ENCODE results near the gene SMIM10L1.

SMIM10L1 gene

DNA sequence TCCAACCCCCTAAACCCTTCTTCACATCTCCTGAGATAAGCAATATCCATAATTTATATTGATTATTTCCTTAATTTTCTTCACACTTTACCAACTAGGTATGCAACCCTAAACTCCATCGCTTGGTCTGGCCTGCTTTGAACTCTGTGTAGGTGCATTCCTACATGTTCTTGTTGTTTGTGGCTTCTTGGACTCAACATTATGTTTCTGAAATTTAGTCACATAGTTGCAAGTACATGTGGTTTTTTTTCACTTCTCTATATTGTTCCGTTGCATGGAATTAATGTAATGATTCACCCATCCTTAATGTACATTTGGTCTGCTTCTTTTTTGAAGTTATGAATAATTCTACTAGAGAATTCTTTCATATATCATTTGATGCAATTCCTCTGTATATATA, 34.9 kb upstream of the SMIM10L1 start:
- in situ Hi-C loops (cut with HindIII; ENCODE audit: low sequenced_read_pairs): no loop called here
- no peak for TF ChIP-seq CTCF (IDR thresholded peaks at IDR 0.05; ENCODE audit: low read depth, low read length)
- no peak for DNase-seq (ENCODE audit: low read depth, low spot score)
- no peak overlapping the region for H3K4me3 ChIP-seq (ENCODE audit: low read depth, low read length)

- H3K4me3 ChIP-seq (ENCODE audit: low read depth, low read length): no peak overlapping the region
- no peak for TF ChIP-seq CTCF (IDR thresholded peaks at IDR 0.05; ENCODE audit: low read depth, low read length)
- DNase-seq (ENCODE audit: low read depth, low spot score): no peak
- in situ Hi-C loops (cut with HindIII; ENCODE audit: low sequenced_read_pairs): no loop called here
These were observed 27.6 kb upstream of the SMIM10L1 start for GRCh38 chr12:11143352-11143751.

GRCh38 chr12:11144297-11144696, 26.7 kb upstream of the SMIM10L1 start:
- in situ Hi-C loops (cut with HindIII; ENCODE audit: low sequenced_read_pairs): no loop called here

GRCh38 chr12:11147420-11147819, 23.6 kb upstream of the SMIM10L1 start:
- in situ Hi-C loops (cut with HindIII; ENCODE audit: low sequenced_read_pairs): no loop called here
- no peak for TF ChIP-seq CTCF (IDR thresholded peaks at IDR 0.05; ENCODE audit: low read depth, low read length)
- no peak overlapping the region for H3K4me3 ChIP-seq (ENCODE audit: low read depth, low read length)
- no peak for DNase-seq (ENCODE audit: low read depth, low spot score)

More at GRCh38 chr12:11144297-11144696, 26.7 kb upstream of the SMIM10L1 start:
- H3K4me3 ChIP-seq (ENCODE audit: low read depth, low read length): no peak overlapping the region
- DNase-seq (ENCODE audit: low read depth, low spot score): no peak
- TF ChIP-seq CTCF (IDR thresholded peaks at IDR 0.05; ENCODE audit: low read depth, low read length): no peak

GRCh38 chr12:11150832-11151231, 20.2 kb upstream of the SMIM10L1 start:
- TF ChIP-seq CTCF (IDR thresholded peaks at IDR 0.05; ENCODE audit: low read depth, low read length): no peak
- DNase-seq (ENCODE audit: low read depth, low spot score): no peak
- in situ Hi-C loops (cut with HindIII; ENCODE audit: low sequenced_read_pairs): no loop called here
- H3K4me3 ChIP-seq (ENCODE audit: low read depth, low read length): no peak overlapping the region

DNA sequence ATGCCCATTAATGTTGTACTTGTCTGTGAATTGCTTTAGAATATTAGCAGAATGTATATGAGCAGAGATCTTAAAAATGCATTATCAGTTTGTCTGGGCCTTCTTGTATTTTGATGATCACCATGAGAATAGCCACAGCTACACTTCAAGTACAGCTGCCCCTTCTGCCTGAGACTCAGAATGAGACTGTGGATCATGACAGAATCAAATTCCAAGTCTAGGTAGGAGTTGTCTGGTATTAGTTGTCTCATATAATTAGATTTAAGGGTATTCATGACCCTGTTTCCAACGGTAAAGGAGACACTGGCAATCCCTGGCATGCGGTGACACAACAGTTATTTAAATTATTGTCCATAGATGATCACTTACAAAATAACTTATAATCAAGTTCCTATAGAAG, 18.3 kb upstream of the SMIM10L1 start:
- DNase-seq (ENCODE audit: low read depth, low spot score): no peak
- in situ Hi-C loops (cut with HindIII; ENCODE audit: low sequenced_read_pairs): no loop called here
- TF ChIP-seq CTCF (IDR thresholded peaks at IDR 0.05; ENCODE audit: low read depth, low read length): no peak
- H3K4me3 ChIP-seq (ENCODE audit: low read depth, low read length): no peak overlapping the region

GRCh38 chr12:11154400-11154925, 16.5 kb upstream of the SMIM10L1 start:
- no peak for DNase-seq (ENCODE audit: low read depth, low spot score)
- H3K4me3 ChIP-seq (ENCODE audit: low read depth, low read length): no peak overlapping the region
- TF ChIP-seq CTCF (IDR thresholded peaks at IDR 0.05; ENCODE audit: low read depth, low read length): no peak
- in situ Hi-C loops (cut with HindIII; ENCODE audit: low sequenced_read_pairs): no loop called here
